ENCODE data around the gene AFAP1L1. TPM values are rescaled to one million over a fixed set of nuclear protein-coding genes. Genes with fewer than 3 reads are reported as not detected.
A peak's percentile ranks its signal among the peaks of the same experiment; 100 is the strongest.

The AFAP1L1 gene
- total and polyA plus RNA-seq, 7 donors, result 0.23 to 8.6 (median 5.6) TPM

GRCh38 chr5:149228618-149229297 is 42.9 kb upstream of the AFAP1L1 start:
- TF ChIP-seq CTCF (IDR thresholded peaks at IDR 0.05) (peak; percentile 38 to 58 (median 48)), EP300 (IDR thresholded peaks at IDR 0.05) (no peak), POLR2AphosphoS5 (IDR thresholded peaks at IDR 0.05) (peak in 3 of 4 donors; percentile 27 to 51 (median 40)), POLR2A (IDR thresholded peaks at IDR 0.05) (no peak)
- DNase-seq, result peak; percentile 67
- H3K36me3 ChIP-seq, result peaks cover 0 to under 1% (median 0%) of the 10 kb centered on the region in 4 donors
- peaks cover 0 to 16% (median 12%) of the 10 kb centered on the region in 4 donors for H3K4me1 ChIP-seq
- no peaks in the 10 kb centered on the region for H3K9me3 ChIP-seq
- no peaks in the 10 kb centered on the region for H3K27me3 ChIP-seq
- WGBS, 2 donors, result 14 to 32% methylated on average over 5 of the region's 5 CpGs
- H3K4me3 ChIP-seq, result no peak overlapping the region
- intact Hi-C loops (cut with DNase I), result loop anchor here (2.0 kb wide), 1 partner anchor 88 kb away; the partner anchor contains the start of gene ABLIM3
- H3K27ac ChIP-seq, result peak overlapping the region in 3 of 4 donors; percentile 27 to 45 (median 30)

- Histone ChIP-seq H3K4me3 (no peak overlapping the region), H3K36me3 (peaks cover 0 to 7% (median 0%) of the 10 kb centered on the region in 4 donors), H3K4me1 (peaks cover 0 to 16% (median 12%) of the 10 kb centered on the region in 4 donors), H3K27ac (peak overlapping the region in 2 of 4 donors; percentile 1 to 45), H3K27me3 (no peaks in the 10 kb centered on the region), H3K9me3 (no peaks in the 10 kb centered on the region)
- DNase-seq, result no peak
- TF ChIP-seq POLR2AphosphoS5 (IDR thresholded peaks at IDR 0.05), result no peak
- TF ChIP-seq EP300 (IDR thresholded peaks at IDR 0.05), result no peak
- no peak for TF ChIP-seq POLR2A (IDR thresholded peaks at IDR 0.05)
- no peak for TF ChIP-seq CTCF (IDR thresholded peaks at IDR 0.05)
- intact Hi-C loops (cut with DNase I), result loop anchor here (2.0 kb wide), 1 partner anchor 89 kb away; the partner anchor contains the start of gene ABLIM3
- whole genome bisulfite sequencing, 2 donors, result 35 to 56% methylated on average over 6 of the region's 6 CpGs
Observed at GRCh38 chr5:149229298-149229937, 42.2 kb upstream of the AFAP1L1 start.

- no peaks in the 10 kb centered on the region for H3K9me3 ChIP-seq
- H3K27ac ChIP-seq, result no peak overlapping the region
- H3K27me3 ChIP-seq, result no peaks in the 10 kb centered on the region
- DNase-seq, result no peak
- no peak overlapping the region for H3K4me3 ChIP-seq
- H3K4me1 ChIP-seq, result no peaks in the 10 kb centered on the region
- TF ChIP-seq POLR2A (IDR thresholded peaks at IDR 0.05) (no peak), EP300 (IDR thresholded peaks at IDR 0.05) (no peak)
- peaks cover 0 to 7% (median 0%) of the 10 kb centered on the region in 4 donors for H3K36me3 ChIP-seq
- intact Hi-C loops (cut with DNase I), result no loop called here
Observed at GRCh38 chr5:149235841-149236240, 35.8 kb upstream of the AFAP1L1 start.

GRCh38 chr5:149237662-149238061 is 34.0 kb upstream of the AFAP1L1 start:
- TF ChIP-seq POLR2A (IDR thresholded peaks at IDR 0.05), result no peak
- TF ChIP-seq EP300 (IDR thresholded peaks at IDR 0.05), result no peak
- TF ChIP-seq POLR2AphosphoS5 (IDR thresholded peaks at IDR 0.05), result no peak
- TF ChIP-seq CTCF (IDR thresholded peaks at IDR 0.05), result no peak
- intact Hi-C loops (cut with DNase I), result no loop called here
- H3K36me3 ChIP-seq, result peaks cover 0 to 7% (median 0%) of the 10 kb centered on the region in 4 donors

GRCh38 chr5:149238540-149238939 is 33.1 kb upstream of the AFAP1L1 start:
- H3K27ac ChIP-seq, result no peak overlapping the region

More at GRCh38 chr5:149237662-149238061, 34.0 kb upstream of the AFAP1L1 start:
- Histone ChIP-seq H3K4me1 (no peaks in the 10 kb centered on the region), H3K27me3 (no peaks in the 10 kb centered on the region), H3K9me3 (no peaks in the 10 kb centered on the region), H3K4me3 (no peak overlapping the region), H3K27ac (no peak overlapping the region)
- 45 to 67% methylated on average over 4 of the region's 4 CpGs for WGBS, 2 donors
- DNase-seq, result no peak

More at GRCh38 chr5:149238540-149238939, 33.1 kb upstream of the AFAP1L1 start:
- no peaks in the 10 kb centered on the region for H3K9me3 ChIP-seq
- no peaks in the 10 kb centered on the region for H3K27me3 ChIP-seq
- WGBS, 2 donors, result 34 to 64% methylated on average over 2 of the region's 2 CpGs
- H3K4me1 ChIP-seq, result no peaks in the 10 kb centered on the region
- no peak for DNase-seq
- intact Hi-C loops (cut with DNase I), result no loop called here
- TF ChIP-seq POLR2A (IDR thresholded peaks at IDR 0.05), result no peak
- TF ChIP-seq POLR2AphosphoS5 (IDR thresholded peaks at IDR 0.05), result no peak
- TF ChIP-seq EP300 (IDR thresholded peaks at IDR 0.05), result no peak
- no peak for TF ChIP-seq CTCF (IDR thresholded peaks at IDR 0.05)
- no peak overlapping the region for H3K4me3 ChIP-seq
- H3K36me3 ChIP-seq, result peaks cover 0 to 7% (median 0%) of the 10 kb centered on the region in 4 donors
